ES-I3 (cell line): ENCODE results near the gene SLC24A3.

ENCODE experiments used
- H3K36me3 ChIP-seq: 2 replicates; pipeline ENCODE4 v1.6.1; 2013; ENCODE audit warnings: mild to moderate bottlenecking, low read length, control low read depth, moderate library complexity; ENCODE audit not compliant: insufficient read depth
- H3K4me1 ChIP-seq: 2 replicates; pipeline ENCODE4 v1.6.1; 2013; ENCODE audit warnings: mild to moderate bottlenecking, control low read depth, low read length; ENCODE audit not compliant: insufficient read depth
- H3K9ac ChIP-seq: 2 replicates; pipeline ENCODE4 v1.6.1; 2013; ENCODE audit warnings: low read depth, mild to moderate bottlenecking, low read length, moderate library complexity
- H3K9me3 ChIP-seq: 2 replicates; pipeline ENCODE4 v1.6.1; 2013; ENCODE audit warnings: mild to moderate bottlenecking, low read length, moderate library complexity; ENCODE audit not compliant: control insufficient read depth, insufficient read depth

SLC24A3 gene

DNA sequence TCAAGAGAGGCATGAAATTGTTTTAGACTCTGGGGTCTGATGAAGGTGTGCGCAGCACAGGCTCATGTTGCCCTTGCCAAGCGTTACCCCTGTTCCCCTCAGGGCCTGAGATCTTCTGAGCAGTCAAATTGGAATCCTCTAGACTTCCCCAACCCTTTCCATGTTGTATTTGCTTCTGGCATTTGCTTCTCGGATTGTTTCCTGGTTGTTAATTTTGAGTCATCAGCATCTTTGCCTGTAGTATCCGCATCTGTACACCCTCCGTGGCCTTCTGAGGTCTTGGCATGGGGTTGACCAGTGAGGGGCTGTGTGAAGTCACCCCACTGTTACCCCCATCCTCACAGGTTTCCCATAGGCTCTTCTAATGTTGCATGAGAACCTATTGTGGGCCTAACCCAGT is 40.9 kb downstream of the SLC24A3 start:
- Histone ChIP-seq H3K9ac (no peak overlapping the region), H3K36me3 (no peaks in the 10 kb centered on the region), H3K9me3 (no peaks in the 10 kb centered on the region), H3K4me1 (no peaks in the 10 kb centered on the region)

DNA sequence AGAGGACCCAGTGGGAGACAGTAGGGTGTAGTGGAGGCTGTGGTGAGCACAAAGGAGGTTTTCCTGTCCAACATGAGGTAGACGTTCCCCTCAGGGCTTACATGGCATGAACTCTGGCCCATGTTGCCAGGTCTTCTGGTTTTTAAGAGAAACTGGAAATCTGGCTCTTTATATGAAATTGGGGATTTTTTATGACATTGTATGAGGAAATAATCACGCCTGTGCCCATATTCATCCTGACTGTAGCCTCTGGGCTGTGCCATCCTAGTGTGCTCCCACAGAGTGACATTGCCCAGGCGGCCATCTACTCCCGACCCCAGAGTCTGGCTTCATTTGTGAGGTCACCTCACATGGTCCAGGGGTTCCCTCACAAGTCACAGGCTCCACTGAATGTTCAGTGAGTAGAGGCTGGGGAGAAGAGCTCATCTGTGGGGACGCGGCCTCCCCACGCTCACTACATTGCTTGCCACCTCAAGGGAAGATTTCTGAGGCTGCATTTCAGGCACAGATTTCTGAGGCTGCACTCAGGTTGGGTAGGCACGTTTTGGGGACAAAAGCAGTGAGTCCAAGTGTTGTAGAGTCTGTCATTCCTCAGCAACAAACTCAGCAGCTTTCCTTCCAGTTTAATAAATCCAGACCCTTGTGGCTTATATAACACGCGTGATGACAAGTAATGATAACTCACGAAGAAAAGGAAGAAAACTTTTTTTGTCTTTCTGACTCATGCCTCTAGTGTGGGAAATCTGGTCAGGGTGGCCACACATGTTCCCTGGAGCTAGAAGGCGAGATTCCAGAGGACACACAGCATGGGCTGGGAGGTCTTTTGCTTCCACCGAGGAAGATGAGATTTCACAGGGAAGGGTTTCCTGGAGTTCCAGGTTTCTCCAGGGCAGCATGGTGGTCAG is 41.7 kb downstream of the SLC24A3 start:
- H3K9me3 ChIP-seq = no peaks in the 10 kb centered on the region
- no peak overlapping the region for H3K9ac ChIP-seq
- no peaks in the 10 kb centered on the region for H3K4me1 ChIP-seq
- H3K36me3 ChIP-seq = no peaks in the 10 kb centered on the region

DNA sequence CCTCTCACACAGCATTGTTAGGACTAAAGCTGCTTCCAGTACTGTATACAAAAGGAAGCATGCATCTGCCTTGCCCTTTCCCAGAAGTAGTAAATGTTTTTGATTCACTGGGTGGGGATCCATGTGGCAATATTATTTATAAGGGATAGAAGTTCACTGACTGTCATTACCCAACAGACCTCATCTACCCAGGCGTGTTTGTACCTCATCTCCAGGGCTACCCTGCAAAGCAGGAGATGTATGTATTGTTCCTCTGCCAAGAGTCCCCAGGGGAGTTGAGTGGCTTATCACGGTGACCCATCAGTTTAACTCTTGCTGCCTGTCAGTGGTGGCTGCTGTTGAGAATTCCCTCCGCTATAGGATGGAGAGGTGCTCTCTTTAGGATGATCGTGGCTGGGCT is 42.5 kb downstream of the SLC24A3 start:
- Histone ChIP-seq H3K9ac (no peak overlapping the region), H3K9me3 (no peaks in the 10 kb centered on the region)

DNA sequence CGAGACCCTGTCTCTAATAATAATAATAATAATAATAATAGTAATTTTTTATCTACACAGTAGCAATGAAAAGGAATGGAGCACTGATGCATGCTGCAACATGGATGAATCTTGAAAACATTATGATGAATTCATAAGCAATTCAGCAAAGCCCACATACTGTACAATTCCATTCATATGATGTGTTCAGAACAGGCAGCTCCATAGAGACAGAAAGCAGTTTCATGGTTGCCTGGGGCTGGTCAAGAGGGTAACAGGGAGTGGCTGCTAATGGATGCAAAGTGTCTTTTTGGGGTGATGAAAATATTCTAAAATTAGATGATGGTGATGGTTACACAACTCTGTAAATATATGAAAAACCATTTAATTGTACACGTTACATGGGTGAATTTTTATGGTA is 43.6 kb downstream of the SLC24A3 start:
- H3K9me3 ChIP-seq = no peaks in the 10 kb centered on the region
- H3K36me3 ChIP-seq = no peaks in the 10 kb centered on the region
- no peak overlapping the region for H3K9ac ChIP-seq
- no peaks in the 10 kb centered on the region for H3K4me1 ChIP-seq

More for the DNA sequence above, 42.5 kb downstream of the SLC24A3 start:
- H3K36me3 ChIP-seq = no peaks in the 10 kb centered on the region
- no peaks in the 10 kb centered on the region for H3K4me1 ChIP-seq

DNA sequence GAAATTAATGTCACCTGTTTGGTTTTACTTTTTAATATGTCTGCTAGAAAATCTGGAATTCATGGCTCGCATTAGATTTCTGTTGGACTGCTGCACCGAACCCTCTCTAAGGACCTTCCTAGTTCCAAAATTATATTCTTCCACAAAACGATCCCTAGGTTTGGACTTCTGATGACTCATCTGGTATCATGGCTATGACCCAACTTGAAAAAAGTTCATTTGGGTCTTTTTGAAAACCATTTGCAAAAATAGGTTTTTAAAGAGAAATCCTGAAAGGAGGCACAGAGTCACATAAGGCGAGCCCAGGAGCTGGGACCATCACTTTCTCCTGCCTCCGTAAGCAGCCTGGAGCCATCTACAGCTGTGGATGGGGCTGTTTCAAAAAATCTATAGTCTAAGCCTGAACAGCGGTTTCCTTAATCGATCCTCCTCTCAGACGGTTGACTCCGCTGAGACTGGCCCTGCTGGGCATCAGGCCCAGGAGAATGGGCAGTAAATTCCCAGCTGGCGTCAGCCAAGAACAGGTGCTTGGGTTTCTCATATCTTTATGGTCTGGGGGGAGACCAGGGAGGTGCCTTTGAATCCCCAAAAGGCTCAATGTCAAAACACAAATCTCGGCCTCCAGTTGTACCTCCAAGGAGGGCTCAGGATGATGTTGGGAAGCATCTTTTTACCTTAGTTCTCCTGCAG is 44.6 kb downstream of the SLC24A3 start:
- H3K36me3 ChIP-seq = no peaks in the 10 kb centered on the region
- no peaks in the 10 kb centered on the region for H3K4me1 ChIP-seq
- no peak overlapping the region for H3K9ac ChIP-seq
- no peaks in the 10 kb centered on the region for H3K9me3 ChIP-seq

DNA sequence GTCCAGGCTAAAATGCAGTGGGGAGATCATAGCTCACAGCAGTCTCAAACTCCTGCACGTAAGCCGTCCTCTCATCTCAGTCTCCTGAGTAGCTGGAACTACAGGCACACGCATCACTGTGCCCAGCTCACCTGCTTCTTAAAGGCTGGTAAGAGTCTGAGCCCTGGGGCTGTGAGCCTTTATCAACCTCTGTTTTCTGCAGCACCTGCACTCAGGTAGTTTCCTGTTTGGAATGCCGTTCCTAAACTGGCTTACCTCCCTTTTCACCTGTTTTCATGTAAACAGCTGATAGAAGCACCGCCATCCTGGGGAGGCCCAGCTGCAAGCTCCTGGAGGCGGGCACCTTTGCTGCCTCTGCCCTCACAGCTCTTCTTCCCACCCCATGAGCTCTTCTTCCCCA is 45.4 kb downstream of the SLC24A3 start:
- no peaks in the 10 kb centered on the region for H3K9me3 ChIP-seq
- no peak overlapping the region for H3K9ac ChIP-seq
- H3K36me3 ChIP-seq = no peaks in the 10 kb centered on the region
- no peaks in the 10 kb centered on the region for H3K4me1 ChIP-seq

DNA sequence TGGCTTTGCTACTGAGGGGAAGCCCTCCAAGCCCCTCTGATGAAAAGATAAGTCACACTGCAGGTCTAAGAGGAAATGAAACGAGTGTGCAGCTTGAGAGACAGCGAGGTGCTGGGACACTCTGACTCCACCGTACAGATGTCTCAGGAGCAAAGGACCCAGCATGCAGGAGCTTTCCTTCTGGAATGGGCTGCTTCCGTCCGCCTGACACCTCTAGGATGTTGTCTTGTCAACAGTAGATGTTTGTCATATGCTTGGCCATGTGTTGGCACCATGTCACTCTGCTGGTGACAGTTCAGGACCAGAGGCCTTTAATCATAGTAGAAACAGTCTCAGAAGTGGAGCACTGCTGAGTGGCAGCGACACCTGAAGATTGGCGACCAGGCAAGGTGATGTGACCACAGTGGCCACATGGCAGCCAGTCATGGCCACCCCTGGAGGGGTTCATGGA is 46.7 kb downstream of the SLC24A3 start:
- H3K9me3 ChIP-seq = no peaks in the 10 kb centered on the region
- H3K36me3 ChIP-seq = no peaks in the 10 kb centered on the region
- H3K4me1 ChIP-seq = no peaks in the 10 kb centered on the region
- H3K9ac ChIP-seq = no peak overlapping the region

DNA sequence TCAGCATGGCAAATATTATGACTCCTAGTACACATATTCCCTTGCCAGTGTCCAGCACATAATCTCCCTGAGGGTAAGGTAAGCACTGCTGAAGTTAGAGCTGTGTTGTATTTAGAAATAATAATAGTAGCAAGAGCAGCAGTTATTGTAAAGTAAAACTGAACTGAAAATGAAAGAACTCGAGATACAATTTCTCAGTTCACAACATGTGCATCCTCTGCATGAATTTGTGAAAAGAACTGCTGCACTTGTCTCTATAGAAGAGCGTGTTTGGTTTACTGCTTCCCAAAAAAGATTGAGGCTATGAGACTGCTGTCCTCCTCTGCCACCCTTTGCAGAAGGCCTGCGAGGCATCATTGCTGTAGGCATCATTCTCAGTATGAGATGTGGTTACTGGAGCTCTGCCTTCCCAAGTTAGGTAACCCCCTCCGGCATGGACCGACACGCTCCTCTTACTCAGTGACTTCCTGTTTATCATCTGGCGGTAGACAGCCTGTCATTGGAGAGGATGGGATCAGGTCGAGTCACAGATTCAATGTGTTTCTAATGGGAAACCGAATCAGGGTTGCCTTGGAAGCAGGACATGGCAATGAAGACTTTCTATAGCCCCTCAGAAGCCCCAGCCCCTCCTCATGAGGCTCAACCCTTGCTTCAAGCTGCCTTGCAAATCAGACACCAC is 48.1 kb downstream of the SLC24A3 start:
- Histone ChIP-seq H3K36me3 (no peaks in the 10 kb centered on the region), H3K9me3 (no peaks in the 10 kb centered on the region), H3K4me1 (no peaks in the 10 kb centered on the region), H3K9ac (no peak overlapping the region)

DNA sequence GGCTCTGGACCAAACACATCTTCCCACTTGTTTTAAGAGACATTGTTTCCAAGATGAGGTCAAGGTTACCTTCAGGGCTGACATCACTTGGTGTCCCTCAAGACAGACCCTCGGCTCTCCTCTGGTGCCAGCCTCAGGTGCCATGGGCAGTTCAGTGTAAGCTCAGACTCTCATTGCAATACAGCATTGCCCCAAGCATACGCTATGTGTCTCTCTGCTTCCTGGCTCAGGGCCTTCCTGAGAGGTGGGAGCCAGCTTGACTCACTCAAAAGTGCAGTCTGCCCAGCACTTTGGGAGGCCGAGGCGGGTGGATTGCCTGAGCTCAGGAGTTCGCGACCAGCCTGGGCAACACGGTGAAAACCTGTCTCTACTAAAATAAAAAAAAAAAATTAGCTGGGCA is 51.7 kb downstream of the SLC24A3 start:
- Histone ChIP-seq H3K9me3 (no peaks in the 10 kb centered on the region), H3K4me1 (no peaks in the 10 kb centered on the region), H3K9ac (no peak overlapping the region), H3K36me3 (no peaks in the 10 kb centered on the region)

DNA sequence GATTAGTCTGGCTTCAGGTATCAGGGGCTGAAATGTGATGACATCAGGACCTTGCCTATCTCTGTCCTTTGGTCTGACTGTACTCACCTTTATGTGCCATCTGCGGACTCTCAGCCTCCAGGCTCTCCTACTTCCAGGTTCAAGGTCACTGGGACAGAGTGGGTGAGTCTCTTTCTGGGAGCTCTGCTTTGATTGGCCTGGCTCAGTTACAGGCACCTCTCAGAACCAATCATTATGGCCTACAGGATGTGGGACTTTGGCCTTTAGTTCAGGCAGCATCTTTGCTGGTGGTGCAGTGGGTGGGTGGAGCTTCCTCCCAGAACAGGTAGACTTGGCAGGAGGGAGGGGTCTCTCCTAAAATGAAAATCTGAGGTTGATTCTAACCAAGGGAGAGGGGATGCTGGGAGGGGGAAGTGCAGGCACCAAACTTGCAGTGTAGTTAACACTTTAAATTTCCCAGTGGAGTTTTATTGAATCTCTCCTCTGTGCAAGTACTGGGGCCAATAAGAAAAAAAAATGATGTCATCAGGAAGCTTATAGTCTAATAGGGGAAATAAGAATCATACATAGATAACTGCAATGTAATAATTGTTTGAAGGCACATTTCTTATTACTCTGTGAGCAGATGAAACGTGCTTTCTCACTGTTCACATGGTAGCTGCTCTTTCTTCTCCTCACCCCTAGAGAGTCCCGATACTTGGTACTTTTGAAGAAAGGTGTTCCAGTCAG is 53.4 kb downstream of the SLC24A3 start:
- Histone ChIP-seq H3K4me1 (no peaks in the 10 kb centered on the region), H3K9me3 (no peaks in the 10 kb centered on the region), H3K36me3 (no peaks in the 10 kb centered on the region), H3K9ac (no peak overlapping the region)

DNA sequence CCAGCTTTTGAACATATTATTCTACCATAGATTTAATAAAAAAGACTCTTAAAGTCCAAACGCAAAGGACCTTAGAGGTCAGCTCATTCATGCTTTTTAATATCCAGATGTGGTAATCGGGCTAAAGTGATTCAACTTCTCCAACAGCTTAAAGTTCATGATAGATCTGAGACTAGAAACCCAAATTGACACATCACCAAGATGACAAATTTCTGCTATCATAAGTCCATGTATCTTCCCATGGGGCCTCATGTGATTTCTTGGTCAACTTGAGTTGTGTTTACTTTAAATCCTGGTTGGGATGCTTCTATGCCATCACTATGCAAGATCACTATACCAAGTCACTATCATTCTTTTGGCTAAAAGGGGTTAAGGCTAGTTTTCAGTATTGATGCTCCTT is 56.0 kb downstream of the SLC24A3 start:
- H3K4me1 ChIP-seq = no peaks in the 10 kb centered on the region
- H3K36me3 ChIP-seq = no peaks in the 10 kb centered on the region
- no peak overlapping the region for H3K9ac ChIP-seq
- no peaks in the 10 kb centered on the region for H3K9me3 ChIP-seq

DNA sequence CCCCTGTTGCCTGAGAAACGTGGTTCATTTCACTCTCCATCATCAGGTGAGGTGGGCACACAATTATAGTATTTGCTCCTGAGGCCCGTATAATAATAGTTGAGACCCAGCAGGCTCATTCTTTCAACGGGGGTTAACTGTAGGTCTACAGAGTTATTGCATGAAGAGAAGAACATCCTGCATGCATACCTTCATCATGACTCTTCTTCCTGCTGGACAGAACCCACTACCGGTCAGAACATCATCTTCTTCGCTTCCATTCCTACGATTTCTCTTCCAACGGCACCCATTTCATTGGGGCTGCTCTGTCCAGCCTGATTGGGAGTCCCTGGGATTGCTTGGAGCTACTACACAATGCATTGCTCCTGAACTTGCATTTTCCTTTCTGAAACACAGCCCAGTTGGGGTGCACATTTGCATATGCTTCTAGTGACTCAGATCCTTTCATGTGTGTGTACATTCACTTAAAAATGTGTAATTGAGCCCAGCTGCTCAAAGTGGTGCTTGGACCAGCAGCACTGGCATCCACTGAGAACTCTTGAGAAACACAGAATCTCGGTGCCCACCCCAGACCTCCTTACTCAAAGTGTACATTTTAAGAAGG is 57.4 kb downstream of the SLC24A3 start:
- H3K9me3 ChIP-seq = no peaks in the 10 kb centered on the region
- no peak overlapping the region for H3K9ac ChIP-seq
- no peaks in the 10 kb centered on the region for H3K36me3 ChIP-seq
- H3K4me1 ChIP-seq = no peaks in the 10 kb centered on the region

DNA sequence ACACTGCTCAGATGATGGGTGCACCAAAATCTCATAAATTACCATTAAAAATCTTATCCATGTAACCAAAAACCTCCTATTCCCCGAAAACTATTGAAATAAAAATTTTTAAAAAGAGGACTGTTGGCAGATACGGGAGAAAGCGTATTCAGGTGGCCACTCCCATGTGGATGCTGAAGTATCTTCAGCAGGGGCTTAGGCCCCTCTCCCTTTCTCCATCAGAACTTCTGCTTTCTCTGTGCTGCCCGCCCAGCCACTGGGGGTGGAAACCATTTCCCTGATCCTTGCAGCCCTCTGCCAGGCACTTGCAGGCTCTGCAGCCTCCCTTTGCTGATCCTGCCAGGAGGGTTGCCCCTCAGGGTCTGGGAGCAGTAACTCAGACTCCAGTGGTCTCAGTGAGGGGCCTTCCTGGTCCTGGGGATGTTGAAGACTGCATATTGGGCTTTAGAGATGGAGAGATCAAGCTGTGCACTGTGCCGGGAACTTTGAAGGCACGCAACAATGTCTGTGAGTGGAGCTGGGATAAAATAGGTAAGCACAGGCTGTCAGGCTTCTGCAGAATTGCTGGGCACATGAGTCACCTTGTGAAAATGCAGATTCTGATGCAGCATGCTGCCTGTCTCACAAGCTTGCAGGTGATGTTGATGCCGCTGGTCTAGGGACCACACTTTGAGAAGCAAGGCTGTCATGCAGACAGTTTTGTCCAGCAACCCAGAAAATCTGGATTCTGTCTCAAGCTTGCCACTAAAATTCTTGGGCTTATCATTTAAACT is 59.6 kb downstream of the SLC24A3 start:
- Histone ChIP-seq H3K36me3 (no peaks in the 10 kb centered on the region), H3K9me3 (no peaks in the 10 kb centered on the region), H3K4me1 (no peaks in the 10 kb centered on the region), H3K9ac (no peak overlapping the region)
